Gastrocnemius medialis (tissue), 4 donors: ENCODE results near the gene DMD. TPM values are rescaled to one million over a fixed set of nuclear protein-coding genes. Genes with fewer than 3 reads are reported as not detected.
"Not testable (repeated sequence)": the region's sequence is repeated elsewhere in the genome, so short reads cannot be mapped to it uniquely, and the experiment has no call there.

ENCODE experiments used
- ATAC-seq, 2 donors: fragments of 150-250 bp; one replicate each; pipeline ENCODE4 v1.9.1; 2016
- DNase-seq, 2 donors: peaks; one replicate each; pipeline ENCODE4 v3.0.0-alpha.2; 2019
- H3K27ac ChIP-seq, 4 donors: fragments of 200-600 bp; sonication (generic); 1 replicate in 1 of 4; 2 replicates in 3 of 4; pipeline ENCODE4 v1.5.1; 2016 to 2018; ENCODE audit warnings: mild to moderate bottlenecking in 2 of 4, moderate library complexity in 1 of 4
- H3K27me3 ChIP-seq, 3 donors: fragments of 200-600 bp; sonication (generic) in 2 of 3; 1 replicate in 1 of 3; 2 replicates in 2 of 3; pipeline versions ENCODE4 v1.5.1 to v1.6.0; 2016 to 2019; ENCODE audit warnings: mild to moderate bottlenecking in 1 of 3, moderate library complexity in 1 of 3
- H3K36me3 ChIP-seq, 2 donors: fragments of 200-600 bp; sonication (generic) in 1 of 2; one replicate each; pipeline ENCODE4 v1.5.1; 2017 to 2018
- H3K4me1 ChIP-seq, 2 donors: fragments of 200-600 bp; sonication (generic) in 1 of 2; one replicate each; pipeline ENCODE4 v1.5.1; 2016 to 2017; ENCODE audit warnings: mild to moderate bottlenecking in 2 of 2
- H3K4me3 ChIP-seq, 4 donors: fragments of 200-600 bp; sonication (generic) in 3 of 4; 1 replicate in 1 of 4; 2 replicates in 3 of 4; pipeline ENCODE4 v1.5.1; 2016 to 2019; ENCODE audit warnings: mild to moderate bottlenecking in 2 of 4
- H3K9me3 ChIP-seq, 3 donors: fragments of 200-600 bp; sonication (generic) in 2 of 3; 1 replicate in 1 of 3; 2 replicates in 2 of 3; pipeline ENCODE4 v1.5.1; 2016 to 2019
- CTCF ChIP-seq, 5 experiments: fragments of 450-650 bp in 3 of 5; fragments of 200-600 bp in 2 of 5; sonication (generic) in 2 of 5; IDR thresholded peaks in 4 of 5; conservative IDR thresholded peaks in 1 of 5; 1 replicate in 4 of 5; 2 replicates in 1 of 5; pipeline ENCODE4 v1.5.1; 2016 to 2019; ENCODE audit warnings: antibody characterized with exemption in 5 of 5, mild to moderate bottlenecking in 3 of 5, moderate library complexity in 3 of 5
- POLR2A ChIP-seq, 2 donors: fragments of 450-650 bp; IDR thresholded peaks; one replicate each; pipeline ENCODE4 v1.6.1; 2017; ENCODE audit warnings: antibody characterized with exemption in 2 of 2, mild to moderate bottlenecking in 2 of 2, moderate library complexity in 2 of 2
- in situ Hi-C, 4 donors: fragments of 200-750 bp; cut with MboI; loops; one replicate each; pipeline versions ENCODE4 v1.15.0 to v1.8.0; 2017; ENCODE audit warnings: low sequenced_read_pairs in 4 of 4
- intact Hi-C: fragments of 100-400 bp; cut with DNase I; formaldehyde crosslinking; loops from one replicate; pipeline ENCODE4 v1.15.1; 2023; ENCODE audit warnings: low total_unique reads
- total RNA-seq, 4 donors: library from RNA; depleted of rRNA; stranded (reverse); fragments of >200 nt; gene quantifications; one replicate each; pipeline versions ENCODE4 v1.1.0 to v1.2.3, GENCODE V29; 2016

DMD gene
- total RNA-seq, 4 donors from 2014 or later, result 53.5 to 201 (median 98.9) TPM

DNA sequence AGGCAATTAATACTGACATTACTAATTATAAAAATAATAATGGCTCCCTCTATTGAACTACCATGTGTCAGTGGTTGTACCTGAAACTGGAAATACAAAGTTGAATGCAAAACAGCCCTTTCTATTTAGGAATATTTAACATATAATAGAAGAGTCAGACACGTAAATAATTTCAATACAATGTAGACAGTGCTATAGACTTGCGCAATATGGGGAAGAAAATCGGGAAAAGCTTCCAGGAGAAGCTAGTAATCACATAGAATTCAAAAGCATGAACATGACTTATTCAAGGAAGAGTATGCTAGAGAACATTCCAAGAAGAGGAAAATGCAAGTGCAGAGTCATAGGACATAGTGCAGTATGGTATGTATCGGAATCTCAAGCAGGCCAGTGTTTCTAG is 1730.7 kb downstream of the DMD start:
- TF ChIP-seq POLR2A (IDR thresholded peaks at IDR 0.05) (no peak), CTCF (IDR thresholded peaks at IDR 0.05 in 4 of 5, conservative IDR thresholded peaks at IDR 0.05 in 1 of 5) (no peak)
- Histone ChIP-seq H3K36me3 (no peaks in the 10 kb centered on the region), H3K9me3 (no peaks in the 10 kb centered on the region), H3K27me3 (no peaks in the 10 kb centered on the region), H3K27ac (no peak overlapping the region), H3K4me1 (no peaks in the 10 kb centered on the region), H3K4me3 (no peak overlapping the region)
- in situ Hi-C loops, result no loop called here
- DNase-seq (no peak), ATAC-seq (no peak)
- intact Hi-C loops, result no loop called here

- ATAC-seq, result no peak
- H3K27ac ChIP-seq, result no peak overlapping the region
- intact Hi-C loops, result no loop called here
- no peak overlapping the region for H3K4me3 ChIP-seq
- no peaks in the 10 kb centered on the region for H3K9me3 ChIP-seq
- no peaks in the 10 kb centered on the region for H3K27me3 ChIP-seq
- DNase-seq, result no peak
- in situ Hi-C loops, result no loop called here
- TF ChIP-seq POLR2A (IDR thresholded peaks at IDR 0.05) (no peak), CTCF (IDR thresholded peaks at IDR 0.05 in 4 of 5, conservative IDR thresholded peaks at IDR 0.05 in 1 of 5) (no peak)
- H3K4me1 ChIP-seq, result no peaks in the 10 kb centered on the region
- no peaks in the 10 kb centered on the region for H3K36me3 ChIP-seq
These were observed 1740.1 kb downstream of the DMD start for GRCh38 chrX:31471229-31471628.

DNA sequence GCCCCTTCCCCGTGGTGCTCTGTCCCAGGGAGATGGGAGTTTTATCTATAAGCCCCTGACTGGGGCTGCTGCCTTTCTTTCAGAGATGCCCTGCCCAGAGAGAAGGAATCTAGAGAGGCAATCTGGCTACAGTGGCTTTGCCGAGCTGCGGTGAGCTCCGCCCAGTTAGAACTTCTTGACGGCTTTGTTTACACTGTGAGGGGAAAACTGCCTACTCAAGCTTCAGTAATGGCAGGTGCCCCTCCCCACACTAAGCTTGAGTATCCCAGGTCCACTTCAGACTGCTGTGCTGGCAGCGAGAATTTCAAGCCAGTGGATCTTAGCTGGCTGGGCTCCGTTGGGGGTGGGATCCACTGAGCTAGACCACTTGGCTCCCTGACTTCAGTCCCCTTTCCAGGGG is 1740.6 kb downstream of the DMD start:
- DNase-seq, H3K4me3 ChIP-seq, H3K27ac ChIP-seq, H3K4me1 ChIP-seq, H3K9me3 ChIP-seq, intact Hi-C loops, H3K36me3 ChIP-seq, in situ Hi-C loops, ATAC-seq, H3K27me3 ChIP-seq: not testable (repeated sequence)

DNA sequence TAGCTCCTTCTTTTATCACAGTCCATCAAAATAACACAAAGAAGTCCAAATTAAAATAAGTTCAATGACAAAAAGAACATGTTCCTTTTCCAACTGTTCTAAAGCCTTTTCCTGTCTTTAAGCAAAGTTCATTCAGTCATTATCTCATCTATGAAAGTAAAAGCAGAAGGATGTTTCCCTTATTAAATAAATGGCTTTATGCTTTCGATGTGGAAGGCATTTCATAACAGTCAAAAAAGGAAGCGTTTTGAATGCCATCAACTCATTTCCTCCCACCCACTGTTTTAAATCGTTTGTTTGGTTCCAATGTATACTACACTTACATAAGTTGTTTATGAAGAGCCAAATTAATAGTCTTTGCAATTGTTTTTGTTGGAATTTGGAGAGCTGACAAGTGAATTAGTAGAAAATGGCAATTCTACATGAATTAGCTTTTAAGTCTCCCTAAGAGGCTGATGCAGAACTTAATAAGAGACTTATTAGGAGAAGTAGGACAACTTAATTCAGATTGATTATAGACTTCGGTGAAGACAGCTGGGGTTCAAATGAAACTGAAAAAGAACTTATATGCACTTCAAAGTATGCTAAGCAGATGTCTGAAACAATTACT is 1746.9 kb downstream of the DMD start:
- Histone ChIP-seq H3K4me3 (no peak overlapping the region), H3K9me3 (no peaks in the 10 kb centered on the region), H3K27ac (no peak overlapping the region), H3K4me1 (no peaks in the 10 kb centered on the region), H3K36me3 (no peaks in the 10 kb centered on the region), H3K27me3 (no peaks in the 10 kb centered on the region)
- TF ChIP-seq POLR2A (IDR thresholded peaks at IDR 0.05) (no peak), CTCF (IDR thresholded peaks at IDR 0.05 in 4 of 5, conservative IDR thresholded peaks at IDR 0.05 in 1 of 5) (no peak)
- DNase-seq (no peak), ATAC-seq (no peak)
- intact Hi-C loops, result no loop called here
- in situ Hi-C loops, result no loop called here

DNA sequence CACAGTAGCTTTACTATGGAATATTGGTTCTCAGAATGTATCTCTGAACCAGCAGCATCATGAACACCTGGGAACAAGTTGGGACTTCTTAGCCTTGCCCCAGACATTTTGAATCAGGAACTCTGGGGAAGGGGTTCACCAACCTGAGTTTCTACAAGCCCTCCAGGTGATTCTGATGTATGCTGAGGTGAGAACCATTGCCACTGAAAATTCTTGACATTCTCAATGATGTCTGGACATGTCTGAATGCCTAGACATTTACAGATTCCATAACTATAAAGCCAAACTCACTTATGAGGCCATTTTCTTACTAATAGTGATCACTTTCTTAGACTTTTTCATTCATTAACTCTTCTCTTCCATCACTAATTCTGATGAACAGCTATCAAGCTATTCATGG is 1750.1 kb downstream of the DMD start:
- intact Hi-C loops (no loop called here), in situ Hi-C loops (no loop called here)
- TF ChIP-seq CTCF (IDR thresholded peaks at IDR 0.05 in 4 of 5, conservative IDR thresholded peaks at IDR 0.05 in 1 of 5) (no peak), POLR2A (IDR thresholded peaks at IDR 0.05) (no peak)
- no peak for ATAC-seq
- no peak overlapping the region for H3K27ac ChIP-seq
- no peaks in the 10 kb centered on the region for H3K4me1 ChIP-seq
- no peaks in the 10 kb centered on the region for H3K9me3 ChIP-seq
- no peaks in the 10 kb centered on the region for H3K27me3 ChIP-seq
- no peak for DNase-seq
- H3K4me3 ChIP-seq, result no peak overlapping the region
- no peaks in the 10 kb centered on the region for H3K36me3 ChIP-seq
